Measurements from ENCODE around the gene SOCS4. TPM values are rescaled to one million over a fixed set of nuclear protein-coding genes. Genes with fewer than 3 reads are reported as not detected.

The SOCS4 gene
- total and polyA plus RNA-seq, 2 of the 13 experiments (the other 11 are each of a cell fraction or from before 2014, with no cell fraction given), result 4.0 to 10.0 TPM

- TF ChIP-seq, protein P1, sequence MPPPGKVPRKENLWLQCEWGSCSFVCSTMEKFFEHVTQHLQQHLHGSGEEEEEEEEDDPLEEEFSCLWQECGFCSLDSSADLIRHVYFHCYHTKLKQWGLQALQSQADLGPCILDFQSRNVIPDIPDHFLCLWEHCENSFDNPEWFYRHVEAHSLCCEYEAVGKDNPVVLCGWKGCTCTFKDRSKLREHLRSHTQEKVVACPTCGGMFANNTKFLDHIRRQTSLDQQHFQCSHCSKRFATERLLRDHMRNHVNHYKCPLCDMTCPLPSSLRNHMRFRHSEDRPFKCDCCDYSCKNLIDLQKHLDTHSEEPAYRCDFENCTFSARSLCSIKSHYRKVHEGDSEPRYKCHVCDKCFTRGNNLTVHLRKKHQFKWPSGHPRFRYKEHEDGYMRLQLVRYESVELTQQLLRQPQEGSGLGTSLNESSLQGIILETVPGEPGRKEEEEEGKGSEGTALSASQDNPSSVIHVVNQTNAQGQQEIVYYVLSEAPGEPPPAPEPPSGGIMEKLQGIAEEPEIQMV (CRISPR knock-in tag; IDR thresholded peaks at IDR 0.05; ENCODE audit: low read depth), result peak; percentile 67; the same call in 1 of the 2 replicates
- peak; percentile 95 for TF ChIP-seq KDM3A (CRISPR knock-in tag; IDR thresholded peaks at IDR 0.05; ENCODE audit: low read depth)
- no peak for TF ChIP-seq ZFP37 (CRISPR knock-in tag; IDR thresholded peaks at IDR 0.05; ENCODE audit: borderline replicate concordance)
- TF ChIP-seq PCBP2 (optimal IDR thresholded peaks at IDR 0.05; ENCODE audit: low read depth, low read length, poor library complexity, severe bottlenecking), result no peak
- TF ChIP-seq TAF1 (CRISPR knock-in tag; IDR thresholded peaks at IDR 0.05), result peak; percentile 91
- 0 out of 2 replicates have a peak, but pooled peaks have one; percentile 65 for TF ChIP-seq ZNF678 (CRISPR knock-in tag; IDR thresholded peaks at IDR 0.05)
- 0 out of 2 replicates have a peak, but pooled peaks have one; percentile 32 for TF ChIP-seq THAP7 (CRISPR knock-in tag; IDR thresholded peaks at IDR 0.05)
- TF ChIP-seq ZNF576 (CRISPR knock-in tag; IDR thresholded peaks at IDR 0.05), result peak; percentile 71; the same call in 1 of the 2 replicates
- 0 out of 2 replicates have a peak, but pooled peaks have one; percentile 72 for TF ChIP-seq ZNF615 (CRISPR knock-in tag; IDR thresholded peaks at IDR 0.05; ENCODE audit: borderline replicate concordance)
- TF ChIP-seq ZNF160 (CRISPR knock-in tag; IDR thresholded peaks at IDR 0.05), result peak; percentile 85; the same call in 1 of the 2 replicates
- TF ChIP-seq EEA1 (CRISPR knock-in tag; IDR thresholded peaks at IDR 0.05; ENCODE audit: borderline replicate concordance), result 0 out of 2 replicates have a peak, but pooled peaks have one; percentile 81
- TF ChIP-seq, protein P2, sequence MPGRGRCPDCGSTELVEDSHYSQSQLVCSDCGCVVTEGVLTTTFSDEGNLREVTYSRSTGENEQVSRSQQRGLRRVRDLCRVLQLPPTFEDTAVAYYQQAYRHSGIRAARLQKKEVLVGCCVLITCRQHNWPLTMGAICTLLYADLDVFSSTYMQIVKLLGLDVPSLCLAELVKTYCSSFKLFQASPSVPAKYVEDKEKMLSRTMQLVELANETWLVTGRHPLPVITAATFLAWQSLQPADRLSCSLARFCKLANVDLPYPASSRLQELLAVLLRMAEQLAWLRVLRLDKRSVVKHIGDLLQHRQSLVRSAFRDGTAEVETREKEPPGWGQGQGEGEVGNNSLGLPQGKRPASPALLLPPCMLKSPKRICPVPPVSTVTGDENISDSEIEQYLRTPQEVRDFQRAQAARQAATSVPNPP (CRISPR knock-in tag; IDR thresholded peaks at IDR 0.05), result peak; percentile 84; the same call in 1 of the 2 replicates
- no peak for TF ChIP-seq EHMT2 (IDR thresholded peaks at IDR 0.05; ENCODE audit: borderline replicate concordance, low read depth, low read length)
- TF ChIP-seq, protein P3, sequence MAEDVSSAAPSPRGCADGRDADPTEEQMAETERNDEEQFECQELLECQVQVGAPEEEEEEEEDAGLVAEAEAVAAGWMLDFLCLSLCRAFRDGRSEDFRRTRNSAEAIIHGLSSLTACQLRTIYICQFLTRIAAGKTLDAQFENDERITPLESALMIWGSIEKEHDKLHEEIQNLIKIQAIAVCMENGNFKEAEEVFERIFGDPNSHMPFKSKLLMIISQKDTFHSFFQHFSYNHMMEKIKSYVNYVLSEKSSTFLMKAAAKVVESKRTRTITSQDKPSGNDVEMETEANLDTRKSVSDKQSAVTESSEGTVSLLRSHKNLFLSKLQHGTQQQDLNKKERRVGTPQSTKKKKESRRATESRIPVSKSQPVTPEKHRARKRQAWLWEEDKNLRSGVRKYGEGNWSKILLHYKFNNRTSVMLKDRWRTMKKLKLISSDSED (CRISPR knock-in tag; IDR thresholded peaks at IDR 0.05), result 0 out of 2 replicates have a peak, but pooled peaks have one; percentile 22
- peak; percentile 99 for TF ChIP-seq MAZ (IDR thresholded peaks at IDR 0.05; ENCODE audit: borderline replicate concordance, low read depth, low read length)
- TF ChIP-seq MAZ (CRISPR knock-in tag; IDR thresholded peaks at IDR 0.05; ENCODE audit: low read depth), result peak; percentile 100
- TF ChIP-seq, protein P4, sequence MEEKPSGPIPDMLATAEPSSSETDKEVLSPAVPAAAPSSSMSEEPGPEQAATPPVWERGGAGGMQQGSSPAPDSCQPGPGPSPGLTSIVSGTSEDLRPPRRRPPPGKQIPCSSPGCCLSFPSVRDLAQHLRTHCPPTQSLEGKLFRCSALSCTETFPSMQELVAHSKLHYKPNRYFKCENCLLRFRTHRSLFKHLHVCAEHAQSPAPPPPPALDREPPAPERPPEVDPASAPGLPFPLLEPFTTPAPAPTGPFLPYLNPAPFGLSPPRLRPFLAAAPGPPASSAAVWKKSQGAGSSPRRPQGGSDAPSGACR (CRISPR knock-in tag; IDR thresholded peaks at IDR 0.05), result peak; percentile 98
- TF ChIP-seq ZNF281 (CRISPR knock-in tag; IDR thresholded peaks at IDR 0.05; ENCODE audit: borderline replicate concordance), result peak; percentile 93
These were observed 24.6 kb downstream of the SOCS4 start, which contains the start of gene MAPK1IP1L (continued) for GRCh38 chr14:55051423-55052268.
